HG03064 (cell line): ENCODE results near the gene LGR5.

Source experiments
- ATAC-seq: cut with Tn5 transposase; IDR thresholded peaks from one replicate; pipeline ENCODE4 v1.9.1; 2021; ENCODE audit warnings: low read depth; ENCODE audit not compliant: unreplicated experiment

Gene LGR5

GRCh38 chr12:71439613-71440344, at the start of gene LGR5:
LGR5 (plus strand) TSS chr12:71439798; CDS start chr12:71440081, 283 bp downstream.
- ATAC-seq: no peak

- peak; percentile 91 for ATAC-seq
Observed at GRCh38 chr12:71392521-71393145, 47.0 kb upstream of the LGR5 start.

- no peak for ATAC-seq
Observed at GRCh38 chr12:71393625-71394024, 46.0 kb upstream of the LGR5 start.

GRCh38 chr12:71397433-71397954, 42.1 kb upstream of the LGR5 start:
- ATAC-seq: no peak

- no peak for ATAC-seq
Observed at GRCh38 chr12:71399197-71399596, 40.4 kb upstream of the LGR5 start.

- ATAC-seq: no peak
Observed at GRCh38 chr12:71400481-71400880, 39.1 kb upstream of the LGR5 start.

GRCh38 chr12:71405884-71406283, 33.7 kb upstream of the LGR5 start:
- ATAC-seq: no peak

GRCh38 chr12:71407732-71408131, 31.9 kb upstream of the LGR5 start:
- ATAC-seq: no peak

- no peak for ATAC-seq
Observed at GRCh38 chr12:71410844-71411243, 28.8 kb upstream of the LGR5 start.

GRCh38 chr12:71411635-71412034, 28.0 kb upstream of the LGR5 start:
- ATAC-seq: no peak

- ATAC-seq: no peak
Observed at GRCh38 chr12:71415336-71416231, 24.0 kb upstream of the LGR5 start.

- no peak for ATAC-seq
Observed at GRCh38 chr12:71417181-71417580, 22.4 kb upstream of the LGR5 start.

GRCh38 chr12:71420775-71421406, 18.7 kb upstream of the LGR5 start:
- no peak for ATAC-seq

- ATAC-seq: no peak
Observed at GRCh38 chr12:71425568-71426299, 13.9 kb upstream of the LGR5 start.

- no peak for ATAC-seq
Observed at GRCh38 chr12:71426300-71427047, 13.1 kb upstream of the LGR5 start.

- ATAC-seq: no peak
Observed at GRCh38 chr12:71430756-71431155, 8.8 kb upstream of the LGR5 start.

- no peak for ATAC-seq
Observed at GRCh38 chr12:71431991-71432390, 7.6 kb upstream of the LGR5 start.

- ATAC-seq: no peak
Observed at GRCh38 chr12:71432936-71433335, 6.7 kb upstream of the LGR5 start.

- no peak for ATAC-seq
Observed at GRCh38 chr12:71436696-71437095, 2.9 kb upstream of the LGR5 start.
